Measurements from ENCODE around the gene NUDT22.

DNA sequence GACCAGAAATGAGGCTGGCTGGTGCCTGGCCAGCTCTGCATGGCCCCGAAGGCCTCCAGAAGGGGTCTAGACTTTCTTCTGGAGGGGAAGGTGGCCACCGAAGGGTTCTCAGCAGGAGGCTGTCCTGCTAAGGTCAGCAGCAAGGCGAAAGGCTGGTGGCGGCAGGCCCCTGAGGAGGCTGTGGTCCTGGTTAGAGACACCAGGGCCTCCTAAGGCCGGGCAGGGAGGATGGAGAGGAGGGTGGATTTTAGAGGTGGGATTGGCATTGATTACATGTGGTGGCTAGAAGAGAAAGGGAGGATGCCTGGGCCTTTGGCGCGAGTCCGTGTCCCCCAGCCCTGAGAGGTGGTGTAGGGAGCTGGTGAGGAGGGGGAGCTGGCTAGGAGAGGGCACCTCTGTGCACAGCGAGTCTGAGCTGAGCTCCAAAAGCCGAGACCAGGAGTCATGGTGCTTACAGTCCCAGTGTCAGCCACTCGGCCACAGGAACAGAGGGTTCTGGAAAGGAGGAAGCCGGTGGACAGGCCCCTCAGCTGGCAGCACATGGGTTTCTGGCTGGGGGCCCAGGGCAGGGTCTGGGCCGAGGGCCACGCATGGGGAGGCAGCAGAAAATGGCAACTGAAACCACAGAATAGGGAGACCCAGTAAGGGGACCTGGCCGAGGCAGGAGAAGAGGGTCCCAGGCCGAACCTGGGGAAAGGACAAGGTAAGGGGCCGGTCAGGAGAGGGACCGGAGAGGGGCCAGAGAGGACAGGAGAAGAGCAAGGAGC lies 17.1 kb upstream of the NUDT22 start:
- TF ChIP-seq POLR2A (IDR thresholded peaks at IDR 0.05) = no peak
- TF ChIP-seq EP300 (IDR thresholded peaks at IDR 0.05) = no peak
- TF ChIP-seq, protein P1, sequence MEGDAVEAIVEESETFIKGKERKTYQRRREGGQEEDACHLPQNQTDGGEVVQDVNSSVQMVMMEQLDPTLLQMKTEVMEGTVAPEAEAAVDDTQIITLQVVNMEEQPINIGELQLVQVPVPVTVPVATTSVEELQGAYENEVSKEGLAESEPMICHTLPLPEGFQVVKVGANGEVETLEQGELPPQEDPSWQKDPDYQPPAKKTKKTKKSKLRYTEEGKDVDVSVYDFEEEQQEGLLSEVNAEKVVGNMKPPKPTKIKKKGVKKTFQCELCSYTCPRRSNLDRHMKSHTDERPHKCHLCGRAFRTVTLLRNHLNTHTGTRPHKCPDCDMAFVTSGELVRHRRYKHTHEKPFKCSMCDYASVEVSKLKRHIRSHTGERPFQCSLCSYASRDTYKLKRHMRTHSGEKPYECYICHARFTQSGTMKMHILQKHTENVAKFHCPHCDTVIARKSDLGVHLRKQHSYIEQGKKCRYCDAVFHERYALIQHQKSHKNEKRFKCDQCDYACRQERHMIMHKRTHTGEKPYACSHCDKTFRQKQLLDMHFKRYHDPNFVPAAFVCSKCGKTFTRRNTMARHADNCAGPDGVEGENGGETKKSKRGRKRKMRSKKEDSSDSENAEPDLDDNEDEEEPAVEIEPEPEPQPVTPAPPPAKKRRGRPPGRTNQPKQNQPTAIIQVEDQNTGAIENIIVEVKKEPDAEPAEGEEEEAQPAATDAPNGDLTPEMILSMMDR (IDR thresholded peaks at IDR 0.05) = no peak
